K562 (cell line): Measurements from ENCODE around the gene PXDC1. TPM values are rescaled to one million over a fixed set of nuclear protein-coding genes. Genes with fewer than 3 reads are reported as not detected.

ENCODE experiments used
- ATAC-seq: fragments of 200-7000 bp; cut with Tn5 transposase; 3 replicates; pipeline ENCODE4 v1.9.1; 2020; ENCODE audit warnings: moderate library complexity
- BruUV-seq: library from RNA; stranded (reverse); fragments of 400-500 nt; replicated peaks from 2 replicates; lab custom pipeline; 2021; lab: Mats Ljungman, UMichigan
- CTCF ChIA-PET: fragments of 300-600 bp; formaldehyde crosslinking; extraction: SDS; loops from one replicate; lab custom pipeline; 2021; ENCODE audit warnings: low intra/inter-chr PET ratio; lab: Yijun Ruan, JAX
- POLR2A ChIA-PET: fragments of 300-600, 350-650 bp; sonication (Branson Sonifier 250); formaldehyde crosslinking; extraction: SDS; loops from one replicate; lab custom pipeline; 2021; ENCODE audit warnings: antibody characterized with exemption, inconsistent platforms; lab: Yijun Ruan, JAX
- DNase-seq, 4 experiments: peaks; one replicate each; pipeline versions ENCODE4 v3.0.0 to v3.0.0-alpha.2; 2011 to 2018; ENCODE audit warnings: low spot score in 3 of 4, mixed read lengths in 3 of 4; ENCODE audit errors: extremely low read depth in 1 of 4
- FAIRE-seq: peaks from 2 replicates; lab custom pipeline; 2011; peaks lifted over from hg19 to GRCh38; lab: Jason Lieb, UNC
- H2AFZ ChIP-seq: 2 replicates; pipeline ENCODE4 v1.6.0; 2011; ENCODE audit warnings: low read depth, low read length, control low read depth, inconsistent platforms
- H3K27ac ChIP-seq: fragments of 200-600 bp; 3 replicates; pipeline ENCODE4 v1.8.0; 2011; ENCODE audit warnings: low read depth, mild to moderate bottlenecking, control low read depth, inconsistent platforms, low read length, moderate library complexity, mixed read lengths; ENCODE audit errors: extremely low read depth
- H3K27me3 ChIP-seq, 2 experiments: fragments of 300-600 bp in 1 of 2; 2 replicates in 1 of 2; 3 replicates in 1 of 2; pipeline versions ENCODE4 v1.6.0 to v1.8.0; 2011; ENCODE audit warnings: inconsistent platforms in 2 of 2, low read length in 2 of 2, mild to moderate bottlenecking in 1 of 2, mixed read lengths in 1 of 2, moderate library complexity in 1 of 2; ENCODE audit not compliant: control insufficient read depth in 2 of 2, insufficient read depth in 2 of 2
- H3K36me3 ChIP-seq: fragments of 300-600 bp; 3 replicates; pipeline ENCODE4 v1.8.0; 2011; ENCODE audit warnings: mild to moderate bottlenecking, low read length, inconsistent platforms; ENCODE audit not compliant: control insufficient read depth, insufficient read depth
- H3K4me1 ChIP-seq, 2 experiments: fragments of 200-600 bp in 1 of 2; replicated peaks in 1 of 2; 2 replicates in 1 of 2; 3 replicates in 1 of 2; pipeline versions ENCODE4 v1.5.1 to v1.8.0; 2011; ENCODE audit warnings: inconsistent platforms in 2 of 2, low read length in 2 of 2, mild to moderate bottlenecking in 1 of 2, mixed read lengths in 1 of 2, moderate library complexity in 1 of 2; ENCODE audit not compliant: control insufficient read depth in 2 of 2, insufficient read depth in 2 of 2
- H3K4me2 ChIP-seq: 2 replicates; pipeline ENCODE4 v1.6.1; 2011; ENCODE audit warnings: low read length, control low read depth, inconsistent platforms, mixed read lengths; ENCODE audit not compliant: insufficient read depth
- H3K4me3 ChIP-seq: fragments of 200-600 bp; sonication (generic), shearing (Covaris generic); 2 replicates; pipeline ENCODE4 v1.5.1; 2016; ENCODE audit warnings: control low read depth, inconsistent platforms
- H3K79me2 ChIP-seq: fragments of 200-600 bp; 3 replicates; pipeline ENCODE4 v1.8.0; 2011; ENCODE audit warnings: low read length, inconsistent platforms; ENCODE audit not compliant: control insufficient read depth, insufficient read depth
- H3K9ac ChIP-seq, 2 experiments: 2 replicates each; pipeline versions ENCODE4 v1.6.0 to v1.6.1; 2011; ENCODE audit warnings: low read depth in 2 of 2, low read length in 2 of 2, control low read depth in 1 of 2, inconsistent platforms in 1 of 2, mild to moderate bottlenecking in 1 of 2, mixed read lengths in 1 of 2; ENCODE audit not compliant: insufficient read depth in 1 of 2
- H3K9me1 ChIP-seq: one replicate; pipeline ENCODE4 v1.6.0; 2011; ENCODE audit warnings: inconsistent platforms, mild to moderate bottlenecking, low read length, moderate library complexity; ENCODE audit not compliant: control insufficient read depth, insufficient read depth
- H3K9me3 ChIP-seq: replicated peaks from 2 replicates; pipeline ENCODE4 v1.5.1; 2011; ENCODE audit warnings: low read depth, low read length, inconsistent platforms; ENCODE audit not compliant: control insufficient read depth, insufficient read depth
- H4K20me1 ChIP-seq: replicated peaks from 2 replicates; pipeline ENCODE4 v1.6.1; 2011; ENCODE audit warnings: low read length, inconsistent platforms, mixed read lengths; ENCODE audit not compliant: control insufficient read depth, insufficient read depth
- ATF3 ChIP-seq, 2 experiments: fragments of 450-650 bp in 1 of 2; sonication (generic) in 1 of 2; formaldehyde crosslinking in 1 of 2; IDR thresholded peaks in 1 of 2; conservative IDR thresholded peaks in 1 of 2; 2 replicates each; pipeline versions ENCODE4 v1.6.1 to v1.8.1; 2016 to 2023; ENCODE audit warnings: mild to moderate bottlenecking in 2 of 2, moderate library complexity in 2 of 2, inconsistent platforms in 1 of 2, missing genetic modification reagents in 1 of 2
- CGGBP1 ChIP-seq: fragments of 250-450 bp; sonication (Bioruptor Pico); IDR thresholded peaks from 2 replicates; pipeline ENCODE4 v1.9.0; 2021; ENCODE audit warnings: mild to moderate bottlenecking
- TFAM ChIP-seq: fragments of 250-450 bp; sonication (Bioruptor Pico); conservative IDR thresholded peaks from 2 replicates; pipeline ENCODE4 v1.5.0; 2021; ENCODE audit warnings: mild to moderate bottlenecking, moderate library complexity
- U2AF1 ChIP-seq: fragments of 200-400 bp; formaldehyde crosslinking; optimal IDR thresholded peaks from 2 replicates; pipeline ENCODE3; 2017; ENCODE audit warnings: mild to moderate bottlenecking, low read depth, low read length, moderate library complexity
- XRCC5 ChIP-seq: fragments of 200-400 bp; formaldehyde crosslinking; IDR thresholded peaks from 2 replicates; pipeline ENCODE4 v1.6.1; 2017; ENCODE audit warnings: low read depth, mild to moderate bottlenecking, low read length
- ZEB2 ChIP-seq: fragments of 450-650 bp; IDR thresholded peaks from 2 replicates; pipeline ENCODE4 v1.6.1; 2016
- WGBS: fragments of 100-300 bp; shearing (Covaris generic); methylation state at CpG from one replicate; pipeline ENCODE4 v1.1.6; 2016; ENCODE audit warnings: low coverage, mixed read lengths; ENCODE audit not compliant: insufficient coverage; ENCODE audit errors: missing lambda C conversion rate; 5-methylcytosine and 5-hydroxymethylcytosine counted together
- in situ Hi-C: fragments of 300-500 bp; cut with MboI; formaldehyde crosslinking; loops from 4 replicates; pipeline ENCODE4 v1.15.0; 2018; ENCODE audit warnings: inconsistent platforms, mixed read lengths
- intact Hi-C: fragments of 100-400 bp; cut with micrococcal nuclease; formaldehyde crosslinking; loops from 2 replicates; pipeline ENCODE4 v1.14.2; 2022
- polyA plus RNA-seq, 8 experiments: library from polyadenylated mRNA; depleted of rRNA in 4 of 8; stranded (reverse) in 5 of 8; unstranded in 3 of 8; fragments of >200 nt; fragmentation: Nextera tagmentation in 2 of 8; fragmentation: Illumina TruSeq in 1 of 8; extraction: Ambion mirVana in 2 of 8; extraction: Trizol in 1 of 8; gene quantifications; 2 replicates each; pipeline versions ENCODE4 v1.2.1 to v1.2.3, GENCODE V29; 2011 to 2014; ENCODE audit warnings: inconsistent platforms in 1 of 8, missing spikeins in 1 of 8
- total RNA-seq, 7 experiments: library from RNA; depleted of rRNA in 6 of 7; stranded (reverse); fragments of >200 nt in 6 of 7; fragmentation: Illumina TruSeq in 2 of 7; extraction: Trizol in 2 of 7; gene quantifications; 2 replicates each; pipeline versions ENCODE4 v1.2.1 to v1.2.3, GENCODE V29; 2011 to 2021; ENCODE audit warnings: low replicate concordance in 1 of 7
- TF ChIP-seq, protein P1 (sequence below): fragments of 450-650 bp; IDR thresholded peaks from 2 replicates; pipeline ENCODE4 v1.7.1; 2018; ENCODE audit warnings: mild to moderate bottlenecking, low read depth; ENCODE audit not compliant: partially characterized antibody
- TF ChIP-seq, protein P2 (sequence below): fragments of 450-650 bp; IDR thresholded peaks from 2 replicates; pipeline ENCODE4 v1.6.1; 2016; ENCODE audit warnings: low read depth, mild to moderate bottlenecking, moderate library complexity

The PXDC1 gene
- total and polyA plus RNA-seq, 9 of the 15 experiments (the other 6 are each of a cell fraction or from before 2014, with no cell fraction given), result 0.09 to 0.33 (median 0.16) TPM; not detected in 5

GRCh38 chr6:3742426-3743344, 8.8 kb downstream of the PXDC1 start (continued):
- TF ChIP-seq, protein P1, sequence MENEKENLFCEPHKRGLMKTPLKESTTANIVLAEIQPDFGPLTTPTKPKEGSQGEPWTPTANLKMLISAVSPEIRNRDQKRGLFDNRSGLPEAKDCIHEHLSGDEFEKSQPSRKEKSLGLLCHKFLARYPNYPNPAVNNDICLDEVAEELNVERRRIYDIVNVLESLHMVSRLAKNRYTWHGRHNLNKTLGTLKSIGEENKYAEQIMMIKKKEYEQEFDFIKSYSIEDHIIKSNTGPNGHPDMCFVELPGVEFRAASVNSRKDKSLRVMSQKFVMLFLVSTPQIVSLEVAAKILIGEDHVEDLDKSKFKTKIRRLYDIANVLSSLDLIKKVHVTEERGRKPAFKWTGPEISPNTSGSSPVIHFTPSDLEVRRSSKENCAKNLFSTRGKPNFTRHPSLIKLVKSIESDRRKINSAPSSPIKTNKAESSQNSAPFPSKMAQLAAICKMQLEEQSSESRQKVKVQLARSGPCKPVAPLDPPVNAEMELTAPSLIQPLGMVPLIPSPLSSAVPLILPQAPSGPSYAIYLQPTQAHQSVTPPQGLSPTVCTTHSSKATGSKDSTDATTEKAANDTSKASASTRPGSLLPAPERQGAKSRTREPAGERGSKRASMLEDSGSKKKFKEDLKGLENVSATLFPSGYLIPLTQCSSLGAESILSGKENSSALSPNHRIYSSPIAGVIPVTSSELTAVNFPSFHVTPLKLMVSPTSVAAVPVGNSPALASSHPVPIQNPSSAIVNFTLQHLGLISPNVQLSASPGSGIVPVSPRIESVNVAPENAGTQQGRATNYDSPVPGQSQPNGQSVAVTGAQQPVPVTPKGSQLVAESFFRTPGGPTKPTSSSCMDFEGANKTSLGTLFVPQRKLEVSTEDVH, result no peak
- no peak for TF ChIP-seq CGGBP1 (CRISPR knock-in tag)
- TF ChIP-seq XRCC5, result 0 out of 2 replicates have a peak, but pooled peaks have one; percentile 70
- TF ChIP-seq ZEB2, result no peak

DNA sequence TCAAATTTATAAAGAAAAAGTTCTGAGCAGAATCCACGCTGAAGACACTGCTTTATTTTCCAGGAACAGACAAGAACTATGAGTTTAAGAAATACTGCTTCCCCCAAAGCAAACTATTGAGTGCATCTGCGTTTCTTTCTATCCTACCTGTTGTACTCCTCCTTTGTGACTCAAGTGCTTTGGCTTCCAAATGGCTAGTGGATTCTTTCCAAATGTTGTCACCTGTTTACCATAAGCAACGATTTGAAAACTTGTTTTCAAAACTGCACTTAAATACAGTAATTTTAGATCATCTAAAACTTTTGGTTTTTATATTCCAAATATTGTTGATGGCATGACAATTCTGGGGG, 9.5 kb downstream of the PXDC1 start:
- no peak overlapping the region for H2AFZ ChIP-seq
- no peak overlapping the region for H3K4me2 ChIP-seq
- peak; percentile 23 for FAIRE-seq
- H3K36me3 ChIP-seq, result no peaks in the 10 kb centered on the region
- H3K4me3 ChIP-seq, result no peak overlapping the region
- intact Hi-C loops (loop anchor here (1.0 to 5.0 kb wide), 6 partner anchors 191 to 468 kb away; no protein-coding TSS in a partner anchor), in situ Hi-C loops (loop anchor here (5.0 to 10.0 kb wide), 2 partner anchors 433 to 475 kb away; no protein-coding TSS in a partner anchor)
- no peak for TF ChIP-seq U2AF1
- TF ChIP-seq TFAM, result no peak
- TF ChIP-seq ATF3 (IDR thresholded peaks at IDR 0.05), result no peak
- TF ChIP-seq ATF3 (CRISPR knock-in tag; conservative IDR thresholded peaks at IDR 0.05), result 0 out of 2 replicates have a peak, but pooled peaks have one; percentile 32
- TF ChIP-seq, protein P2, sequence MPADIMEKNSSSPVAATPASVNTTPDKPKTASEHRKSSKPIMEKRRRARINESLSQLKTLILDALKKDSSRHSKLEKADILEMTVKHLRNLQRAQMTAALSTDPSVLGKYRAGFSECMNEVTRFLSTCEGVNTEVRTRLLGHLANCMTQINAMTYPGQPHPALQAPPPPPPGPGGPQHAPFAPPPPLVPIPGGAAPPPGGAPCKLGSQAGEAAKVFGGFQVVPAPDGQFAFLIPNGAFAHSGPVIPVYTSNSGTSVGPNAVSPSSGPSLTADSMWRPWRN, result no peak
- POLR2A ChIA-PET, result no interaction called here
- WGBS, result 2% methylated on average over 3 of the region's 3 CpGs
- CTCF ChIA-PET, result interaction anchor here (0.9 to 3.7 kb wide), 8 partner anchors 190 to 469 kb away, joined by 3 to 22 read pairs (median 11); no protein-coding TSS in a partner anchor
- no peak overlapping the region for H3K27ac ChIP-seq
- no peak for DNase-seq
- no peaks in the 10 kb centered on the region for H3K9me3 ChIP-seq
- ATAC-seq, result no peak
- no TSS peak for BruUV-seq
- H3K9ac ChIP-seq, result no peak overlapping the region
- H3K79me2 ChIP-seq, result no peaks in the 10 kb centered on the region
- peaks cover 3 to 9% of the 10 kb centered on the region in 2 experiments; a peak in 2 of 5 replicates for H3K4me1 ChIP-seq
- no peaks in the 10 kb centered on the region for H3K9me1 ChIP-seq
- no peaks in the 10 kb centered on the region; the same call in 1 of the 2 replicates for H4K20me1 ChIP-seq
- peaks cover 37 to 82% of the 10 kb centered on the region in 2 experiments; a peak in 4 of 5 replicates for H3K27me3 ChIP-seq
